ENCODE measurements around the gene RHBDL2.

DNA sequence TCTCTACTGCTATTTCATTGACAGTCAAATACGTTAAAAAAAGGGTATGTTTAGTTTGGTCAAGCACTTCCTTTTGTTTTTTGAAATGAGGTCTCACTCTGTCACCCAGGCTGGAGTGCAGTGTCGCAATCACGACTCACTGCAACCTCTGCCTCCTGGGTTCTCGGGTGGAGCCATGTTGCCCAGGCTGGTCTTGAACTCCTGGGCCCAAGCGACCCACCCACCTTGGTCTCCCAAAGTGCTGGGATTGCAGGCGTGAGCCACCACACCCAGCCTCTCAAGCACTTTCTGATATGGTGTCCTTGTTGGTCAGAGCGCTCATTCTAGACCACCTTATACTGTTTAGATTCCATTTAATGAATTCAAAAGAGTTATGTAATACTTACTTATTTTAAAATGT, 20.9 kb upstream of the RHBDL2 start:
- TF ChIP-seq, protein P1, sequence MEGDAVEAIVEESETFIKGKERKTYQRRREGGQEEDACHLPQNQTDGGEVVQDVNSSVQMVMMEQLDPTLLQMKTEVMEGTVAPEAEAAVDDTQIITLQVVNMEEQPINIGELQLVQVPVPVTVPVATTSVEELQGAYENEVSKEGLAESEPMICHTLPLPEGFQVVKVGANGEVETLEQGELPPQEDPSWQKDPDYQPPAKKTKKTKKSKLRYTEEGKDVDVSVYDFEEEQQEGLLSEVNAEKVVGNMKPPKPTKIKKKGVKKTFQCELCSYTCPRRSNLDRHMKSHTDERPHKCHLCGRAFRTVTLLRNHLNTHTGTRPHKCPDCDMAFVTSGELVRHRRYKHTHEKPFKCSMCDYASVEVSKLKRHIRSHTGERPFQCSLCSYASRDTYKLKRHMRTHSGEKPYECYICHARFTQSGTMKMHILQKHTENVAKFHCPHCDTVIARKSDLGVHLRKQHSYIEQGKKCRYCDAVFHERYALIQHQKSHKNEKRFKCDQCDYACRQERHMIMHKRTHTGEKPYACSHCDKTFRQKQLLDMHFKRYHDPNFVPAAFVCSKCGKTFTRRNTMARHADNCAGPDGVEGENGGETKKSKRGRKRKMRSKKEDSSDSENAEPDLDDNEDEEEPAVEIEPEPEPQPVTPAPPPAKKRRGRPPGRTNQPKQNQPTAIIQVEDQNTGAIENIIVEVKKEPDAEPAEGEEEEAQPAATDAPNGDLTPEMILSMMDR (IDR thresholded peaks at IDR 0.05 in 4 of 5, conservative IDR thresholded peaks at IDR 0.05 in 1 of 5): no peak
- no peak for TF ChIP-seq POLR2A (IDR thresholded peaks at IDR 0.05)

All from gastrocnemius medialis (tissue), 4 donors.